WERI-Rb-1 (cell line): ENCODE data around the gene GOSR1.
"Not testable (repeated sequence)": the region's sequence is repeated elsewhere in the genome, so short reads cannot be mapped to it uniquely, and the experiment has no call there.

Experiments used
- DNase-seq: peaks from one replicate; pipeline ENCODE4 v3.0.0-alpha.2; 2020
- H3K27ac ChIP-seq: fragments of 250-450 bp; sonication (Bioruptor Pico); 2 replicates; pipeline ENCODE4 v1.5.1; 2020; ENCODE audit warnings: mild to moderate bottlenecking, moderate library complexity
- H3K27me3 ChIP-seq: fragments of 250-450 bp; sonication (Bioruptor Pico); 2 replicates; pipeline ENCODE4 v1.5.1; 2021; ENCODE audit warnings: mild to moderate bottlenecking, low read depth, moderate library complexity; ENCODE audit not compliant: insufficient read depth, severe bottlenecking
- H3K36me3 ChIP-seq: fragments of 250-450 bp; sonication (Bioruptor Pico); 2 replicates; pipeline ENCODE4 v1.5.1; 2020; ENCODE audit warnings: mild to moderate bottlenecking, moderate library complexity
- H3K4me3 ChIP-seq: 2 replicates; pipeline ENCODE4 v1.5.1; 2011; ENCODE audit warnings: low read depth, mild to moderate bottlenecking, control low read depth, low read length
- H3K9me3 ChIP-seq: fragments of 250-450 bp; sonication (Bioruptor Pico); 2 replicates; pipeline ENCODE4 v1.5.1; 2021; ENCODE audit warnings: mild to moderate bottlenecking, moderate library complexity; ENCODE audit not compliant: severe bottlenecking
- CTCF ChIP-seq: IDR thresholded peaks from 2 replicates; pipeline ENCODE4 v1.5.1; 2011; ENCODE audit warnings: low read depth, mild to moderate bottlenecking, control low read depth, inconsistent platforms, low read length

The GOSR1 gene

GRCh38 chr17:30443721-30444120, 33.5 kb upstream of the GOSR1 start:
- TF ChIP-seq CTCF, result no peak
- DNase-seq, result peak; percentile 50
- H3K36me3 ChIP-seq, result peaks cover 18% of the 10 kb centered on the region
- no peaks in the 10 kb centered on the region for H3K27me3 ChIP-seq
- no peak overlapping the region for H3K4me3 ChIP-seq
- no peaks in the 10 kb centered on the region for H3K9me3 ChIP-seq
- H3K27ac ChIP-seq, result peak overlapping the region; percentile 71

- H3K9me3 ChIP-seq, H3K27ac ChIP-seq, H3K27me3 ChIP-seq, DNase-seq, H3K4me3 ChIP-seq: not testable (repeated sequence)
- H3K36me3 ChIP-seq, result peaks cover 40% of the 10 kb centered on the region
These were observed 30.6 kb upstream of the GOSR1 start for GRCh38 chr17:30446640-30447039.

- Histone ChIP-seq H3K4me3 (no peak overlapping the region), H3K27me3 (no peaks in the 10 kb centered on the region), H3K9me3 (no peaks in the 10 kb centered on the region), H3K36me3 (peaks cover 63% of the 10 kb centered on the region), H3K27ac (no peak overlapping the region)
- DNase-seq, result no peak
- TF ChIP-seq CTCF, result no peak
These were observed 27.7 kb upstream of the GOSR1 start for GRCh38 chr17:30449480-30449879.

- Histone ChIP-seq H3K4me3 (no peak overlapping the region), H3K27ac (no peak overlapping the region)
- no peak for TF ChIP-seq CTCF
These were observed 26.8 kb upstream of the GOSR1 start for GRCh38 chr17:30450125-30451027.

GRCh38 chr17:30454635-30455034, 22.6 kb upstream of the GOSR1 start:
- H3K4me3 ChIP-seq, result no peak overlapping the region
- peaks cover 69% of the 10 kb centered on the region for H3K36me3 ChIP-seq
- H3K9me3 ChIP-seq, result no peaks in the 10 kb centered on the region
- H3K27ac ChIP-seq, result no peak overlapping the region
- DNase-seq, result no peak
- no peaks in the 10 kb centered on the region for H3K27me3 ChIP-seq
- TF ChIP-seq CTCF, result no peak

More at GRCh38 chr17:30450125-30451027, 26.8 kb upstream of the GOSR1 start:
- H3K9me3 ChIP-seq, result no peaks in the 10 kb centered on the region
- H3K36me3 ChIP-seq, result peaks cover 63% of the 10 kb centered on the region
- H3K27me3 ChIP-seq, result no peaks in the 10 kb centered on the region
- no peak for DNase-seq

- no peak overlapping the region for H3K4me3 ChIP-seq
- peaks cover 57% of the 10 kb centered on the region for H3K36me3 ChIP-seq
- H3K9me3 ChIP-seq, result no peaks in the 10 kb centered on the region
- no peak for TF ChIP-seq CTCF
- DNase-seq, result no peak
- H3K27me3 ChIP-seq, result no peaks in the 10 kb centered on the region
- no peak overlapping the region for H3K27ac ChIP-seq
These were observed 18.8 kb upstream of the GOSR1 start for GRCh38 chr17:30458371-30458770.

- not testable (repeated sequence) for H3K9me3 ChIP-seq, H3K27me3 ChIP-seq, DNase-seq, H3K27ac ChIP-seq, H3K4me3 ChIP-seq
- peaks cover 52% of the 10 kb centered on the region for H3K36me3 ChIP-seq
These were observed 18.3 kb upstream of the GOSR1 start for GRCh38 chr17:30458797-30459413.
